Measurements from ENCODE around the gene GOLGA2. TPM values are rescaled to one million over a fixed set of nuclear protein-coding genes. Genes with fewer than 3 reads are reported as not detected.

GOLGA2 gene
- total and polyA plus RNA-seq, 2 of the 4 experiments (the other 2 are of a cell fraction) = 118 to 146 TPM

- H4K91ac ChIP-seq (ENCODE audit: insufficient read depth, low read depth, low read length) = 0 out of 2 replicates have a peak overlapping the region, but pooled peaks have one; percentile 34
- H3K23ac ChIP-seq (ENCODE audit: low read depth, low read length) = no peak overlapping the region
- H3K4me1 ChIP-seq (ENCODE audit: control insufficient read depth, insufficient read depth, low read length) = peaks cover 12% of the 10 kb centered on the region
- CTCF ChIA-PET = interaction anchor here (1.5 to 1.8 kb wide), 2 partner anchors 9 to 38 kb away, joined by 4 to 7 read pairs; no protein-coding TSS in a partner anchor
- no peak overlapping the region for H3K4me2 ChIP-seq (ENCODE audit: low read depth, low read length)
- dilution Hi-C loops (cut with HindIII; ENCODE audit: low sequenced_read_pairs, unreplicated experiment) = no loop called here
- H3K18ac ChIP-seq (ENCODE audit: low read depth, low read length) = no peak overlapping the region
- H4K8ac ChIP-seq (ENCODE audit: low read depth in 2 of 2, low read length in 2 of 2) = peak overlapping the region in 1 of 2 experiments; percentile 52; a peak in 1 of 4 replicates
- DNase-seq = peak; percentile 27
- peak overlapping the region; percentile 41 for H2AK5ac ChIP-seq (ENCODE audit: low read depth, low read length)
- H3K56ac ChIP-seq (ENCODE audit: extremely low read depth, insufficient read depth, low read length) = no peak overlapping the region
- in situ Hi-C loops (cut with MboI; ENCODE audit: low sequenced_read_pairs) = no loop called here
- no peak overlapping the region for H3K27ac ChIP-seq (ENCODE audit: insufficient read depth, low read length)
- no peak overlapping the region for H2AFZ ChIP-seq (replicated peaks; ENCODE audit: low read length, poor library complexity)
- no peaks in the 10 kb centered on the region; a peak in 2 of 4 replicates for H3K79me1 ChIP-seq (ENCODE audit: low read depth in 1 of 2, low read length in 2 of 2)
- H3K4me3 ChIP-seq (ENCODE audit: insufficient read depth, low read depth, low read length) = no peak overlapping the region
- H4K20me1 ChIP-seq (ENCODE audit: insufficient read depth, low read length) = peaks cover 4% of the 10 kb centered on the region
- POLR2A ChIA-PET (ENCODE audit: unreplicated experiment) = no interaction called here
- H3K36me3 ChIP-seq (ENCODE audit: control insufficient read depth, insufficient read depth, low read length) = peaks cover 3% of the 10 kb centered on the region; the same call in 1 of the 2 replicates
- intact Hi-C loops (cut with micrococcal nuclease) = no loop called here
- H3K27me3 ChIP-seq (ENCODE audit: control insufficient read depth, insufficient read depth, low read length) = no peaks in the 10 kb centered on the region
- H2BK5ac ChIP-seq (ENCODE audit: low read depth, low read length, poor library complexity, severe bottlenecking) = no peak overlapping the region
- H2BK20ac ChIP-seq (ENCODE audit: low read depth, low read length) = no peak overlapping the region
- BruUV-seq (replicated peaks) = no TSS peak
- H3K9ac ChIP-seq (ENCODE audit: low read depth, low read length) = no peak overlapping the region
- H3K14ac ChIP-seq (replicated peaks; ENCODE audit: low read depth, low read length) = no peak overlapping the region
- no peak overlapping the region for H2AK9ac ChIP-seq (replicated peaks; ENCODE audit: low read depth, low read length, poor library complexity)
- WGBS, 2 experiments (ENCODE audit: extremely low coverage in 2 of 2, insufficient read length in 1 of 2) = 69% methylated on average over 4 of the region's 9 CpGs; no CpG with 5 or more reads in 1 of the 2 experiments
- TF ChIP-seq FOS (IDR thresholded peaks at IDR 0.05; ENCODE audit: low read depth, low read length) = no peak
- no peak for TF ChIP-seq RCOR1 (IDR thresholded peaks at IDR 0.05; ENCODE audit: insufficient replicate concordance, low read length)
- TF ChIP-seq CHD1 (IDR thresholded peaks at IDR 0.05; ENCODE audit: low read depth, low read length) = no peak
- peak; percentile 72 for TF ChIP-seq CEBPB (IDR thresholded peaks at IDR 0.05; ENCODE audit: low read depth, low read length)
- H2BK15ac ChIP-seq (ENCODE audit: low read depth, low read length) = no peak overlapping the region
- H4K5ac ChIP-seq (ENCODE audit: low read depth, low read length) = 0 out of 2 replicates have a peak overlapping the region, but pooled peaks have one; percentile 24
- H3K9me1 ChIP-seq (ENCODE audit: insufficient read depth, low read length) = peaks cover 11% of the 10 kb centered on the region
- no peak for ATAC-seq (ENCODE audit: low read depth)
- no peaks in the 10 kb centered on the region for H3K9me3 ChIP-seq (ENCODE audit: control insufficient read depth, insufficient read depth, low read length)
- H2BK120ac ChIP-seq (ENCODE audit: low read depth, low read length) = no peak overlapping the region
- no peak overlapping the region for H3K4ac ChIP-seq (ENCODE audit: low read depth, low read length)
Measured at GRCh38 chr9:128304136-128304970, 28.5 kb upstream of the GOLGA2 start.
